A549 (cell line): ENCODE data around the gene HDGFL2.

ENCODE experiments used
- CHD2 ChIP-seq: fragments of 150-350 bp; IDR thresholded peaks from 2 replicates; pipeline ENCODE4 v1.6.1; 2014; ENCODE audit warnings: low read length; ENCODE audit not compliant: partially characterized antibody
- CTCF ChIP-seq: fragments of >200 bp; sonication (Bioruptor Twin); formaldehyde crosslinking; IDR thresholded peaks from 3 replicates; pipeline ENCODE4 v1.5.1; 2016
- HOXB13 ChIP-seq: fragments of 250-450 bp; sonication (Bioruptor Pico); IDR thresholded peaks from 2 replicates; pipeline ENCODE4 v1.5.0; 2020; ENCODE audit warnings: low read depth, mild to moderate bottlenecking, moderate library complexity
- MAZ ChIP-seq: fragments of 150-350 bp; IDR thresholded peaks from 2 replicates; pipeline ENCODE4 v1.6.1; 2014; ENCODE audit warnings: antibody characterized with exemption, low read depth, low read length, borderline replicate concordance
- POLR2A ChIP-seq: IDR thresholded peaks from 2 replicates; pipeline ENCODE4 v1.6.1; 2012; ENCODE audit warnings: mild to moderate bottlenecking, low read length
- RAD21 ChIP-seq, 2 experiments: fragments of >200 bp in 1 of 2; sonication (Bioruptor Twin) in 1 of 2; formaldehyde crosslinking in 1 of 2; IDR thresholded peaks in 1 of 2; conservative IDR thresholded peaks in 1 of 2; 2 replicates in 1 of 2; 3 replicates in 1 of 2; pipeline ENCODE4 v1.6.1; 2012 to 2018; ENCODE audit warnings: inconsistent platforms in 1 of 2
- TF ChIP-seq, protein P1 (sequence below): IDR thresholded peaks from 2 replicates; pipeline ENCODE4 v1.6.1; 2012; ENCODE audit warnings: low read depth, borderline replicate concordance

GRCh38 chr19:4521888-4522242 is 49.8 kb downstream of the HDGFL2 start:
- TF ChIP-seq MAZ (no peak), CTCF (no peak), HOXB13 (CRISPR knock-in tag) (no peak), CHD2 (no peak), RAD21 (conservative IDR thresholded peaks at IDR 0.05 in 1 of 2, IDR thresholded peaks at IDR 0.05 in 1 of 2) (no peak), POLR2A (no peak)
- TF ChIP-seq, protein P1, sequence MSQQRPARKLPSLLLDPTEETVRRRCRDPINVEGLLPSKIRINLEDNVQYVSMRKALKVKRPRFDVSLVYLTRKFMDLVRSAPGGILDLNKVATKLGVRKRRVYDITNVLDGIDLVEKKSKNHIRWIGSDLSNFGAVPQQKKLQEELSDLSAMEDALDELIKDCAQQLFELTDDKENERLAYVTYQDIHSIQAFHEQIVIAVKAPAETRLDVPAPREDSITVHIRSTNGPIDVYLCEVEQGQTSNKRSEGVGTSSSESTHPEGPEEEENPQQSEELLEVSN: no peak
